ENCODE data around the gene DIABLO.

DNA sequence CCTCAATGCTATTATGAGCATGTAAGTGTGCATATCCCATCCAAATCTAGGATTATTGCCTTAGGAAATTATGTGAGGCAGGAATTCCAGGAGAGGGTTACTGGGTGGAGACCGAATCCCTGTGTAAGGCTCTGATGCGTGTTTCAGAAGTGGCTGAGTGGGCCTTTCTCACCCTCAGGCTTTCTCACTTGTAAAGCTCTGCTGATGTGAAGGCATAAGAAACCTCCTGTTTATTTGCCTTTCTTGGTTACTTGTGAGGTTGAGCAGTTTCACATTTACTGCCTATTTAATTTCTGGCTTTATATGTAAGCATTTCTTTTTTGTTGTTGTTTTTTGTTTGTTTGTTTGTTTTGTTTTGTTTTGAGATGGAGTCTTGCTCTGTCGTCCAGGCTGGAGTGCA, 62.9 kb downstream of the DIABLO start:
- TF ChIP-seq CTCF (IDR thresholded peaks at IDR 0.05; ENCODE audit: insufficient read depth, low read length, poor library complexity, severe bottlenecking) (no peak), EZH2phosphoT487 (conservative IDR thresholded peaks at IDR 0.05; ENCODE audit: low read length) (no peak)
